Activated effector memory CD4-positive, alpha-beta T cell treated with Interleukin-2 at 50 U/mL for 16 hours (primary cell): ENCODE results near the gene BICDL2.

Experiments
- DNase-seq: peaks from one replicate; pipeline ENCODE4 v3.0.0-alpha.2; 2020

Gene BICDL2

DNA sequence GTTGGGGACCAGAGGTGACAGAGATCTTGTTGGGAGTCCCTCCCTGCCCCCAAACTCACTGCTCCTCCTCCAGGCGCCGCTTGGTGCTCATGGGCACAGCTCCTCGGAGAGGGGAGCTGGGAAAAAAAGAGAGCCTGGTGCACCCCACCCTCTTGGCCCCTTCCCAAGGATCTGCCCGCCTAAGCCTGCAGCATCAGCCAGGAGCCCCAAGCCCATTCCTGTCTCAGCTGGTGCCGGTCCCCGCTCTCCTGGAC is 13.4 kb downstream of the BICDL2 start:
- no peak for DNase-seq

DNA sequence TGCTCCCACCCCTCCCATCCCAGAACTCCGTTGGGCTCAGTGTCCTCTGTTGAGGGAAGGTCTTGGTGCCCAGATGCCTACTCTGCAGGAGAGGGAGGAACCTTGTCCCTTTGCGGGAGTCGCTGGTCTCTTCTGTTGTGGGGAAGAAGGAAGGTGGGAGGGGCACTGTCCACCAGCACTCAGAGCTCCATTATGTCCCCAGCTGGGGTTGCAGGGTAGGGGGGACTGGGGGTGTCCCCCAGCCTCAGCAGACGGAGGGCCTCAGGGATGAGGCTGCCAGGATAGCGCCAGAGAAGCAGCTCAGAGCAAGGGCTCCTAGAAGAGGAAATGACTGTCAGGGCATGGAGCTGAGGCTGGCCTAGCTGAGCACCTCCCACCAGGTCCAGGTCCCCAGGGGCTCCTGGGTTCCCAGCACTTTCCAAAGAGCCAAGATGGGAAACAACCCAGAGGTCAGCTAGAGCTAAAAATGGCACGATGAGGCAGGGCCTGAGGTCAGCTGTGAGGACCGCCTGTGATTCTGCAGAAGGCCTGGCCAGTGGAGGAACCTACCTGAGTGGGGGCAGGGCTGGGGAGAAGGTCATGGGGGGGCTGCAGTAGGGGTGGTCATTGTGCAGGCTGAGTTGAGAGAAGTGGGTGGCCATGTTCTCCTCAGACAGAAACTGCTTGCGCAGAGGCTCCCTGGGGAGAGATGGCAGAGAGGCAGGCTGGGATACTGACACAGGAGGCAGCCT is 13.9 kb downstream of the BICDL2 start:
- no peak for DNase-seq

GRCh38 chr16:3022208-3022683 is 14.5 kb downstream of the BICDL2 start:
- peak; percentile 76 for DNase-seq

GRCh38 chr16:3021449-3022207 is 15.1 kb downstream of the BICDL2 start:
- DNase-seq, result peak; percentile 57

DNA sequence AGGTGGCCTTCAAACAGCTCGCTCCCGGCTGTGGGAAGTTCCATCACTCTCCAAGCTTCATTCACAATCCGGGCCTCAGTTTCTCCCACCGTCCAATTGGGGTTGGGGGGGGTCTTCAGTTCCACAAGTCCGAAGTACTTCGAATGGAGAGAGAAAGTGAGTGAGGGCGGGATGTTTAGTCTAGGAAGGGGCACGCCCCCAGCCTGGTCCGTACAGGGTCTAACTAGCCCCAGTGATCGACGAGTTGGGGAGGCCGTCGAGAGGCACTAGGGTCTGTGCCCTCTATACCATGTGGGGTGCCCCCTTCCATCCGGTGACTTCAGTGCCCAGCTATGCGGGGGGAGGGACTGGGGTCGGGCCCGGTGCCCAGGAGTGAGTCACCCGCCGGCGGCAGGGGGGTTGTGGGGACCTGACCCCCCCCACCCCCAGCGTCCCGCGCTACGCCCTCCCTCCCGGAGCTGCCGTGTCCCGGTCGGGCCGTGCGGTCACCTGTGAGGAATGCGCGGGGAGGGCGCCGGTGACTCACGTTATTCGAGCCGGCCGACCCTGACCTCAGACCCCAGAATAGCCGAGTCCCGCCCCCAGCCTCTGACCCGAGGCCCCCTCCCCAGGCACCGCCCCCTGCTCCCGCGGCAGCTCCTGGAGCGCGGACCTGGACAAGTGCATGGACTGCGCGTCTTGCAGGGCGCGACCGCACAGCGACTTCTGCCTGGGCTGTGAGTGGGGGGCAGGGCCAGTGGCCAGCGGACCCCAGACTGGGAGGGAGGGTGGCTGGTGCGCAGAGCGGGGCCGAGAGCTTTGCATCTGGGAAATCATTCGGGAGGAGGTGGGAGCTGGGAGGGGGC is 15.9 kb downstream of the BICDL2 start:
- peak; percentile 65 for DNase-seq

DNA sequence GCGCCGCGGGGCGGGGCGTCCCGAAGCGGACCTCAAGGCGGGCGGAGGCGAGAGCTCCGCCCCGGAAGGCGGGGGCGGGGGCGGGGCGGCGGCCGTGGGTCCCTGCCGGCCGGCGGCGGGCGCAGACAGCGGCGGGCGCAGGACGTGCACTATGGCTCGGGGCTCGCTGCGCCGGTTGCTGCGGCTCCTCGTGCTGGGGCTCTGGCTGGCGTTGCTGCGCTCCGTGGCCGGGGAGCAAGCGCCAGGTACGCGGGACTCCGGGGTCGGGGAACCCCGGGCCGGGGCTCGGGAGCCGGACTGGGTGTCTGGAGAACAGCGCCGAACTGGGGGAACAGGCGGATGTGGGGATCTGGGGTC is 16.5 kb downstream of the BICDL2 start, which contains the start of gene TNFRSF12A:
Gene TNFRSF12A, plus strand, starts transcription at position 122 of the 357 bp plus-strand sequence. Its CDS starts 30 bp downstream, at position 152.
- peak; percentile 57 for DNase-seq

GRCh38 chr16:3019594-3020246 is 17.0 kb downstream of the BICDL2 start:
- DNase-seq, result no peak

GRCh38 chr16:3017794-3018506 is 18.8 kb downstream of the BICDL2 start, which contains the start of gene CLDN6:
CLDN6 (minus strand) TSS chr16:3018183; CDS start chr16:3016021, 2,162 bp downstream.
- DNase-seq, result no peak

GRCh38 chr16:3017344-3017743 is 19.4 kb downstream of the BICDL2 start:
- DNase-seq, result no peak

- DNase-seq, result no peak
Observed at GRCh38 chr16:3015865-3016521, 20.8 kb downstream of the BICDL2 start.

DNA sequence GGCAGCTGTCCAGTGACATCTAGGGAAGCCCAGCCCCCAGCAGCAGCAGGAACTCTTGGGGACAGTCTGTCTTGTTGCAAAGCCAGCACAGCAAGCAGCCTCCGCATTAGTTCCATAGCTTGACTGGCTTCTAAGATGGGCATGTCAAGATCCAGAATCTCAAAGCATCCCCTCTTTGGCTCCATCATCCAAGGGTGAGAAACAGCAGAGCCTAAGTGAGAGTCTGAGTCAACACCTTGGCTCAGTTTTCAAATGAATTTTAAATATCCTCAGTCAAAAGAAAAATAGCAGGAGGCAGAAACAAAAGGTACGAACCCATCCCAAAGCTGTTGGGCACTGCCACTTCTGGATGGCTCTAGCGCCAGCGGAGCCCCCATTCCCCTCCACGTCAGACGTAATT is 21.8 kb downstream of the BICDL2 start:
- no peak for DNase-seq

DNA sequence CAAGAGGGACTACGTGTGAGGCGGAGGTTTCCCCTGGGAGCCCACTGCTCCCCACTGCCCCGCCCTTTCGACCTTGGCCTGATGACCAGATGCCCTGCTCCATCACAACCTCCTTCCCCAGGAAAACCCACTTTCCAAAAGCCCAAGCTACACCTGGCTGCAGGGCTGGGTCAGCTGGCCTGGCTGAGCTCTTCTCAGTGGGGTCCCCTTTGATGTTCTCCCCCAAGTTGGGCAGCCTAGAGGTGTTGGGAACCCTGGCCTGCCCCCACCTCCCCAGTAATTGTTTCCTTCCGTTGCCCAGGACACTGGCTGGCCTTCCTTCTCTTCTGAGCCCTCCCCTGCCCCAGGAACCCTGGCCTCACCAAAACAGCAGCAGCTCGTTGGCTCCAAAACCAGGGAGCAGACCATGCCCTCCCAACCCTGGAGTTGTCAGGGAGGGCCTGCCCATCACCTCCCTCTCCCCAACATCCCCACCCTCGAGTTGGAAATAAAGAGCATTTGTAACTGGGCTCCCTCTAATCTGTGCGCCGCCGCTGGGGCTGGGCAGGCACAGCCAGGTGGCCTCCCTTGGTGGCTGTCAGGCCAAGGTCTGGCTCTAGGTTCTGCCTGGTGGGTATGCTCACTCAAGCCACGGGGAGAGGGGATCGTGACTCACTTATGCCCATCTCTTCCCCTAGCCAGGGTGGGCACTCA is 22.6 kb downstream of the BICDL2 start:
- no peak for DNase-seq

DNA sequence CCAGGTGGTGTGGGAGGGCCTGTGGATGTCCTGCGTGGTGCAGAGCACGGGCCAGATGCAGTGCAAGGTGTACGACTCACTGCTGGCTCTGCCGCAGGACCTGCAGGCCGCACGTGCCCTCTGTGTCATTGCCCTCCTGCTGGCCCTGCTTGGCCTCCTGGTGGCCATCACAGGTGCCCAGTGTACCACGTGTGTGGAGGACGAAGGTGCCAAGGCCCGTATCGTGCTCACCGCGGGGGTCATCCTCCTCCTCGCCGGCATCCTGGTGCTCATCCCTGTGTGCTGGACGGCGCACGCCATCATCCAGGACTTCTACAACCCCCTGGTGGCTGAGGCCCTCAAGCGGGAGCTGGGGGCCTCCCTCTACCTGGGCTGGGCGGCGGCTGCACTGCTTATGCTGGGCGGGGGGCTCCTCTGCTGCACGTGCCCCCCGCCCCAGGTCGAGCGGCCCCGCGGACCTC is 23.2 kb downstream of the BICDL2 start:
- DNase-seq, result no peak

GRCh38 chr16:3012828-3013420 is 23.8 kb downstream of the BICDL2 start, which contains the start of gene CLDN9:
CLDN9 (plus strand) TSS chr16:3012923; CDS start chr16:3013363, 440 bp downstream.
- no peak for DNase-seq

DNA sequence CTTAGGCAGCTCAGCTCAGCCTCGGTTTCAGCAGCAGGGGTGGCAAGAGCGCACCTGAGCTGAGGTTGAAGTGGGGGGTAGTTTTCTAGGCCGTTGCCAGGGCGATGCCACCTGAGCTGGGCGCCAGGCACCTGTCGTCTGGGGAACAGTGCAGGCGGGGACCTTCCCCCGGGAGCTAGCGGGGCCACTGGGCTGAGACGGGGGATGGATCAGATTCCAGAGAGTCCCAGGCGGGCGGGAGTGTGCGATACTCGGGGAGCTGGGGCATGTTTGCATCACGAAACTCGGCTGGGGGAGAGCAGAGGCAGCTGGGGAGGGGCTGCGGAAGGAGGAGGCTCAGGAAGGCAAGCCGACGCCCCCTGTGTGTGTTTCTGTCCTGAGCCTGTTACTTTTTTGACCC is 24.5 kb downstream of the BICDL2 start:
- DNase-seq, result no peak

- no peak for DNase-seq
Observed at GRCh38 chr16:3010510-3010909, 26.2 kb downstream of the BICDL2 start.

DNA sequence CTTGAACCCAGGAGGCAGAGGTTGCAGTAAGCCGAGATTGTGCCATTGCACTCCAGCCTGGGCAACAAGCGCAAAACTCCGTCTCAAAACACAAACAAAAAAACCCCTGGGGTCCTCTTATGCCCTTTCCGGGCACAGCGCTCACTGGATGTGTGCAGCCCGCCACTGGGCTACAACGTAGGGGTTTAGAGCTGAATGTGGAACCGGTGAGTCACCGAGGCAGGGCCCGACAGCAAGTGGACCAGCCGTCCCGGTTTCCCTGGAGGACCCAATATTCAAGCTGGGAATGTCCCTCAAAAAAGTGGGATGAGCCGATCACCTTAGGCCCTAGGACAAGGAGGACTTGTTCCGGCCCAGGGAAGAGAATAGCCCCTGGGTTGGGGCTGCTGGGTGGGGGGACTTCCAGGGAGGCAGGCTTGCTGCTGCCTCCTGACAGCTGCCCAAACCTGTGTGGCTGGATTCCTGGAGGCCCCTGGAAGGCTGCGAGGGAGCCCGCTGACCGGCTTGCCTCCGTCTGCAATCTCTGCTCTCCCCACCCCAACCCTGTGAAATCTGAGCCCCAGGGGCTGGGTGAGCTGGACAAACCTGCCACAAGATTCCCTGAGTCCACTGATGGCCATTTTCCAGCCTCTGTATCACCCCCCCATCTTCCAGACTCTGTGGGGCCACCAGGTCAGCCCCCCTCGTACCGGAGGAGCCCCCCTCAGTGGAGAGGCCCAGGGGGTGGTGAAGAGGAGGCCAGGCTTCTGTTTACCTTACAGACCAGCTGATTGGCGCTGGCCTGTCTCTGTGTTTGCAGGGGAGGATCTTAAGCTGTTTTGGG is 27.0 kb downstream of the BICDL2 start:
- DNase-seq, result no peak

DNA sequence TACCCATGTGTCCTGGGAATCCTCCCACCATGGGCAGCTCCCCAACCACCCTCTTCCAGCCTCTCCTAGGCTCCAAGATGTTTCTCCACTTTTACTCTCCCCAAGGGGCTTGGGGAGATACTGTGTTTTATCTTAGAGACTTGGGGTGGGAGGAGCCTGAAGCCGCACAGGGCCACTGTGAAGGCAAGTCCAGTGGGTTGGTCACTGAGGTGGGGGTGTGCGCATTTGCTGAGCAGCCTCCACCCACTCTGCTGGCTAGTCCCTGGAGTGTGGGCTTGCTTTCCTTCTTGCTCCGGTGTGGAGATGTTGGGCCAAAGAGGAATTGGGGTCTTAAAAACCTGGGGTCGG is 28.1 kb downstream of the BICDL2 start:
- DNase-seq, result no peak

DNA sequence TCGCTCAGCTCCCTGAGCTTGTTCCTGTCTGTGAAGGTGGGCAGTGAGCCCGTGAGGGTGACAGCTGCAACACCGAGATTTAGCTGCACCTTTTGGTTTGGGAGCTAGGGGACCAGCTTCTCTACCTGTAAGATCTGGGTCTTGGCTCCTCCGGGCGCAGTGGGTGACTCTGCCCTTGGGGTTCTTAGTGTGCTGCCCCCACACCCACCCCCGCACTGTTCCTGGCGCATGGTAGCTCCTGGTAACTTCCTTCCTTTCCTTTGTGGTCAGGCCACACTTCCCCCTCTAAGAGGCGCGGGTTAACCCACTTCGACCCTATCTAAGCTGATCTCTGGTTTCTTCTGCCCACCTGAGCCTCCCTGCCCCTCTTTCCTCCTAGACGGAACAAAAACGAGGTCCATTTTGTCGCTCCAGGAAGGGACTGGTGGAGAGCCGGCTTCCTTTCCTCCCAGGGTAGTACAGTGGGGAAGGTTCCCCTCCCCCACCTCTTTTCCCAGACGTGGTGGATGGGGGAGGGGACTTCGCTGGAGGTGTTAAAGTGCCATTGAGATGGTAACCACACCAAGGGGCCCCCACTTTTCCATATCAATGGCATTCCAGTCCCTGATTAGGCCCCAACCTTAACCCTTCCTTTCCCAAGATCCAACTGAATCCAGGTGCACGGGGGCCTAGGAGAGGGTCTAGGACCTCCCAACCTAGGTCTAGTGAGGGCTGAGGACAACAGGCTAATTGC is 28.6 kb downstream of the BICDL2 start:
- DNase-seq, result no peak
